H9 (cell line): ENCODE results near the gene DIP2C. TPM values are rescaled to one million over a fixed set of nuclear protein-coding genes. Genes with fewer than 3 reads are reported as not detected.

ENCODE experiments used
- DNase-seq: peaks from one replicate; pipeline ENCODE4 v3.0.0-alpha.2; 2017
- H2AFZ ChIP-seq: one replicate; pipeline ENCODE4 v1.6.1; 2013; ENCODE audit warnings: mild to moderate bottlenecking, low read length, control low read depth, moderate library complexity
- H2AK5ac ChIP-seq: 2 replicates; pipeline ENCODE4 v1.6.1; 2013; ENCODE audit warnings: low read length, control low read depth, mixed read lengths; ENCODE audit not compliant: insufficient read length
- H2BK120ac ChIP-seq: one replicate; pipeline ENCODE4 v1.6.1; 2013; ENCODE audit warnings: low read depth, mild to moderate bottlenecking, low read length, control low read depth, inconsistent platforms; ENCODE audit not compliant: poor library complexity, severe bottlenecking
- H2BK12ac ChIP-seq: 2 replicates; pipeline ENCODE4 v1.6.1; 2013; ENCODE audit warnings: low read length, control low read depth, mixed read lengths, low read depth; ENCODE audit not compliant: insufficient read length
- H2BK15ac ChIP-seq: 2 replicates; pipeline ENCODE4 v1.6.1; 2013; ENCODE audit warnings: low read depth, low read length, control low read depth
- H2BK20ac ChIP-seq: one replicate; pipeline ENCODE4 v1.6.1; 2013; ENCODE audit warnings: low read depth, mild to moderate bottlenecking, low read length, control low read depth, inconsistent platforms; ENCODE audit not compliant: poor library complexity, severe bottlenecking
- H2BK5ac ChIP-seq: 2 replicates; pipeline ENCODE4 v1.6.1; 2013; ENCODE audit warnings: low read length, control low read depth, mixed read lengths; ENCODE audit not compliant: insufficient read length
- H3K14ac ChIP-seq: 2 replicates; pipeline ENCODE4 v1.6.1; 2013; ENCODE audit warnings: low read length, control low read depth; ENCODE audit not compliant: insufficient read depth
- H3K18ac ChIP-seq: 2 replicates; pipeline ENCODE4 v1.6.1; 2013; ENCODE audit warnings: low read depth, mild to moderate bottlenecking, mixed read lengths, low read length, control low read depth; ENCODE audit not compliant: insufficient read length
- H3K23ac ChIP-seq: 2 replicates; pipeline ENCODE4 v1.6.1; 2013; ENCODE audit warnings: low read length, control low read depth, mixed read lengths, low read depth; ENCODE audit not compliant: insufficient read length
- H3K23me2 ChIP-seq: 2 replicates; pipeline ENCODE4 v1.6.1; 2013; ENCODE audit warnings: low read depth, mild to moderate bottlenecking, mixed read lengths, low read length, control low read depth; ENCODE audit not compliant: insufficient read length, poor library complexity, severe bottlenecking
- H3K27ac ChIP-seq: 2 replicates; pipeline ENCODE4 v1.5.1; 2013; ENCODE audit warnings: low read length, control low read depth, mixed read lengths, low read depth; ENCODE audit not compliant: insufficient read length
- H3K27me3 ChIP-seq: 2 replicates; pipeline ENCODE4 v1.6.1; 2013; ENCODE audit warnings: low read length, control low read depth, inconsistent platforms; ENCODE audit not compliant: insufficient read depth
- H3K4ac ChIP-seq: 2 replicates; pipeline ENCODE4 v1.6.1; 2013; ENCODE audit warnings: low read depth, mild to moderate bottlenecking, control low read depth, inconsistent platforms, low read length, moderate library complexity
- H3K4me1 ChIP-seq: 2 replicates; pipeline ENCODE4 v1.6.1; 2013; ENCODE audit warnings: low read length, control low read depth, inconsistent platforms; ENCODE audit not compliant: insufficient read depth
- H3K4me2 ChIP-seq: 2 replicates; pipeline ENCODE4 v1.6.1; 2013; ENCODE audit warnings: low read length, control low read depth, mixed read lengths; ENCODE audit not compliant: insufficient read length, insufficient read depth
- H3K56ac ChIP-seq: 2 replicates; pipeline ENCODE4 v1.6.1; 2013; ENCODE audit warnings: low read depth, mild to moderate bottlenecking, mixed read lengths, low read length, control low read depth; ENCODE audit not compliant: insufficient read length
- H3K79me1 ChIP-seq: 2 replicates; pipeline ENCODE4 v1.6.1; 2013; ENCODE audit warnings: low read depth, mild to moderate bottlenecking, moderate library complexity, low read length, control low read depth, inconsistent platforms; ENCODE audit not compliant: insufficient read depth, poor library complexity, severe bottlenecking
- H3K79me2 ChIP-seq: 2 replicates; pipeline ENCODE4 v1.6.1; 2013; ENCODE audit warnings: low read length, control low read depth, inconsistent platforms; ENCODE audit not compliant: insufficient read depth
- H3K9ac ChIP-seq: 2 replicates; pipeline ENCODE4 v1.6.1; 2013; ENCODE audit warnings: low read length, control low read depth, mixed read lengths; ENCODE audit not compliant: insufficient read length; ENCODE audit errors: extremely low read depth
- H3K9me3 ChIP-seq: one replicate; pipeline ENCODE4 v1.6.1; 2013; ENCODE audit warnings: low read depth, low read length, inconsistent platforms; ENCODE audit not compliant: control insufficient read depth
- H3T11ph ChIP-seq: one replicate; pipeline ENCODE4 v1.6.1; 2013; ENCODE audit warnings: mild to moderate bottlenecking, low read length, control low read depth, inconsistent platforms
- H4K20me1 ChIP-seq: one replicate; pipeline ENCODE4 v1.6.1; 2013; ENCODE audit not compliant: control insufficient read depth, insufficient read length, insufficient read depth
- H4K5ac ChIP-seq: 2 replicates; pipeline ENCODE4 v1.6.1; 2013; ENCODE audit warnings: low read depth, mild to moderate bottlenecking, mixed read lengths, low read length, control low read depth; ENCODE audit not compliant: insufficient read length
- H4K8ac ChIP-seq: replicated peaks from 2 replicates; pipeline ENCODE4 v1.6.1; 2013; ENCODE audit warnings: low read length, control low read depth, mixed read lengths, low read depth; ENCODE audit not compliant: insufficient read length
- H4K91ac ChIP-seq: 2 replicates; pipeline ENCODE4 v1.6.1; 2013; ENCODE audit warnings: low read depth, mild to moderate bottlenecking, moderate library complexity, mixed read lengths, low read length, control low read depth; ENCODE audit not compliant: insufficient read length
- H3K27ac Mint-ChIP-seq, 3 experiments: 2 replicates in 2 of 3; 3 replicates in 1 of 3; pipeline ENCODE4 v1.8.0; 2020 to 2021; ENCODE audit warnings: mixed read lengths in 3 of 3, mild to moderate bottlenecking in 1 of 3, moderate library complexity in 1 of 3
- H3K27me3 Mint-ChIP-seq: 2 replicates; pipeline ENCODE4 v1.8.0; 2021; ENCODE audit warnings: low read depth, mild to moderate bottlenecking, moderate library complexity, mixed read lengths
- H3K36me3 Mint-ChIP-seq, 3 experiments: 2 replicates in 2 of 3; 3 replicates in 1 of 3; pipeline ENCODE4 v1.8.0; 2020 to 2021; ENCODE audit warnings: low read depth in 3 of 3, mixed read lengths in 3 of 3; ENCODE audit not compliant: insufficient read depth in 1 of 3
- H3K4me1 Mint-ChIP-seq, 2 experiments: 2 replicates each; pipeline ENCODE4 v1.8.0; 2020; ENCODE audit warnings: mixed read lengths in 2 of 2
- H3K4me3 Mint-ChIP-seq, 2 experiments: 2 replicates in 1 of 2; 3 replicates in 1 of 2; pipeline ENCODE4 v1.8.0; 2020 to 2021; ENCODE audit warnings: mild to moderate bottlenecking in 2 of 2, mixed read lengths in 2 of 2, moderate library complexity in 1 of 2
- H3K9me3 Mint-ChIP-seq, 2 experiments: 2 replicates in 1 of 2; 3 replicates in 1 of 2; pipeline ENCODE4 v1.8.0; 2020; ENCODE audit warnings: mild to moderate bottlenecking in 2 of 2, mixed read lengths in 2 of 2, moderate library complexity in 1 of 2
- WGBS: extraction: QIAGEN DNeasy Blood & Tissue Kit; methylation state at CpG from one replicate; pipeline ENCODE4 v1.1.7; 2013; ENCODE audit warnings: missing lambda C conversion rate, low lambda C conversion rate, mixed read lengths; ENCODE audit not compliant: insufficient read length; ENCODE audit errors: extremely low coverage; 5-methylcytosine and 5-hydroxymethylcytosine counted together
- total RNA-seq: library from RNA; stranded (reverse); gene quantifications from 2 replicates; pipeline ENCODE4 v1.2.1, GENCODE V29; 2021
- TF ChIP-seq, protein P1 (sequence below): fragments of 200-600 bp; sonication (generic); conservative IDR thresholded peaks from 3 replicates; pipeline ENCODE4 v1.8.0; 2021; ENCODE audit warnings: antibody characterized with exemption, mild to moderate bottlenecking

The DIP2C gene
- total RNA-seq, 1 experiment from 2014 or later: 7.9 TPM

GRCh38 chr10:519716-520401, 169.6 kb downstream of the DIP2C start:
- Histone ChIP-seq H3K9ac (no peak overlapping the region), H3K56ac (no peak overlapping the region), H2BK15ac (no peak overlapping the region), H3K18ac (no peak overlapping the region), H3K79me1 (no peaks in the 10 kb centered on the region), H4K8ac (no peak overlapping the region), H2BK5ac (no peak overlapping the region), H2AFZ (no peak overlapping the region), H4K20me1 (no peaks in the 10 kb centered on the region), H3K79me2 (no peaks in the 10 kb centered on the region), H3K4ac (no peak overlapping the region), H3K14ac (no peak overlapping the region; the same call in 1 of the 2 replicates), H2BK120ac (no peak overlapping the region), H4K5ac (no peak overlapping the region), H3K27ac (no peak overlapping the region), H2AK5ac (no peak overlapping the region), H4K91ac (no peak overlapping the region), H3K4me2 (no peak overlapping the region), H3K9me3 (no peaks in the 10 kb centered on the region), H2BK20ac (no peak overlapping the region), H3T11ph (no peak overlapping the region), H3K23ac (no peak overlapping the region), H3K4me1 (no peaks in the 10 kb centered on the region), H3K23me2 (no peaks in the 10 kb centered on the region), H3K27me3 (no peaks in the 10 kb centered on the region), H2BK12ac (no peak overlapping the region)
- H3K36me3 Mint-ChIP-seq: peaks cover 0 to 2% (median 0%) of the 10 kb centered on the region in 3 experiments; a peak in 2 of 7 replicates
- no peak for DNase-seq
- no peak overlapping the region; a peak in 1 of 5 replicates for H3K4me3 Mint-ChIP-seq
- peaks cover 2% of the 10 kb centered on the region for H3K27me3 Mint-ChIP-seq
- H3K4me1 Mint-ChIP-seq: peaks cover 28 to 36% of the 10 kb centered on the region in 2 experiments
- H3K9me3 Mint-ChIP-seq: peaks cover 3 to 7% of the 10 kb centered on the region in 2 experiments; a peak in 3 of 5 replicates
- TF ChIP-seq, protein P1, sequence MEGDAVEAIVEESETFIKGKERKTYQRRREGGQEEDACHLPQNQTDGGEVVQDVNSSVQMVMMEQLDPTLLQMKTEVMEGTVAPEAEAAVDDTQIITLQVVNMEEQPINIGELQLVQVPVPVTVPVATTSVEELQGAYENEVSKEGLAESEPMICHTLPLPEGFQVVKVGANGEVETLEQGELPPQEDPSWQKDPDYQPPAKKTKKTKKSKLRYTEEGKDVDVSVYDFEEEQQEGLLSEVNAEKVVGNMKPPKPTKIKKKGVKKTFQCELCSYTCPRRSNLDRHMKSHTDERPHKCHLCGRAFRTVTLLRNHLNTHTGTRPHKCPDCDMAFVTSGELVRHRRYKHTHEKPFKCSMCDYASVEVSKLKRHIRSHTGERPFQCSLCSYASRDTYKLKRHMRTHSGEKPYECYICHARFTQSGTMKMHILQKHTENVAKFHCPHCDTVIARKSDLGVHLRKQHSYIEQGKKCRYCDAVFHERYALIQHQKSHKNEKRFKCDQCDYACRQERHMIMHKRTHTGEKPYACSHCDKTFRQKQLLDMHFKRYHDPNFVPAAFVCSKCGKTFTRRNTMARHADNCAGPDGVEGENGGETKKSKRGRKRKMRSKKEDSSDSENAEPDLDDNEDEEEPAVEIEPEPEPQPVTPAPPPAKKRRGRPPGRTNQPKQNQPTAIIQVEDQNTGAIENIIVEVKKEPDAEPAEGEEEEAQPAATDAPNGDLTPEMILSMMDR: no peak
- H3K27ac Mint-ChIP-seq: no peak overlapping the region
- no CpG with 5 or more reads among the region's 25 CpGs for WGBS
